SK-N-MC (cell line): ENCODE measurements around the gene DLGAP4.

Experiments
- EZH2 ChIP-seq: fragments of 200-600 bp; sonication (generic); IDR thresholded peaks from one replicate; pipeline ENCODE4 v1.6.1; 2017; ENCODE audit warnings: antibody characterized with exemption
- FOXP2 ChIP-seq: optimal IDR thresholded peaks from 2 replicates; pipeline ENCODE3; 2011; ENCODE audit warnings: mild to moderate bottlenecking, moderate library complexity; ENCODE audit not compliant: insufficient read depth; ENCODE audit errors: extremely low read length, control extremely low read depth
- POLR2AphosphoS5 ChIP-seq: IDR thresholded peaks from 2 replicates; pipeline ENCODE4 v1.6.1; 2012; ENCODE audit warnings: mild to moderate bottlenecking, low read depth, low read length, borderline replicate concordance

DNA sequence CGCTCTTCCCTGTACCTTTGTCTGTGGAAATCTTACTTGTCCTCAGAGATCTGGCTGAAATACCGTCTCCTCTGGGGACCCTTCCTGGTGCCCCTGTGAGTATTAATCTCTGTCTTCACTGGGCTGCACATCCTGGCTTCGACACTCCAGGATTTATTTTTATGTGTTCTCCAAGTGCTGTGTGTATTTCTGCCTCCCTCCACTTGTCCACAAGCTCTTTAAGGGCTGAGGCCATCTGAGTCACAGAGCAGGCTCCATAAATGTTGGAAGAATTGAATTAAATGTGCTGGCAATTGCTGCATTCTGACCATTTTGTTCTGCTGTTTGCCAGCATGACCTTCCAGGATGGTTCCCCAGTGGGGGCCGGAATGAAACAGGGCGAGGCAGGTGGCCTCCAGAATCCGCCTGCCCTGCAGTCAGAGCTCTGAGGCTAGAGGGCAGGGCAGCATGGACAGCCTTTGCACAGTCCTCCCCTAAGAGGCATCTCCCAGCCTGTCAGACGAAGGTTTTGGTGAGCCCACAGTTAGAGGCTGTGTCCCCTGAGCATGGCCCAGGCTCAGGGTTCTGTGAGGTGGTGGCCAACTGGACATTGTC lies 105.8 kb downstream of the DLGAP4 start:
- TF ChIP-seq EZH2 (no peak), POLR2AphosphoS5 (no peak), FOXP2 (no peak)
